Upper lobe of left lung (tissue), 6 donors: ENCODE data around the gene RAB33B. TPM values are rescaled to one million over a fixed set of nuclear protein-coding genes. Genes with fewer than 3 reads are reported as not detected.
"Not testable (repeated sequence)": the region's sequence is repeated elsewhere in the genome, so short reads cannot be mapped to it uniquely, and the experiment has no call there.

Experiments
- ATAC-seq, 2 donors: fragments of 200-7000 bp; cut with Tn5 transposase; one replicate each; pipeline ENCODE4 v1.9.1; 2022; ENCODE audit warnings: mild to moderate bottlenecking in 2 of 2, moderate library complexity in 2 of 2; ENCODE audit not compliant: low FRiP score in 2 of 2
- DNase-seq, 2 donors: peaks; one replicate each; pipeline ENCODE4 v3.0.0-alpha.2; 2019 to 2020
- H3K27ac ChIP-seq, 4 donors: fragments of 200-600 bp; sonication (generic); one replicate each; pipeline ENCODE4 v1.5.1; 2016 to 2019
- H3K27me3 ChIP-seq, 4 donors: fragments of 200-600 bp; sonication (generic); one replicate each; pipeline ENCODE4 v1.5.1; 2017 to 2019
- H3K36me3 ChIP-seq, 4 donors: fragments of 200-600 bp; sonication (generic); one replicate each; pipeline ENCODE4 v1.5.1; 2016 to 2019
- H3K4me1 ChIP-seq, 4 donors: fragments of 200-600 bp; sonication (generic); one replicate each; pipeline ENCODE4 v1.5.1; 2018 to 2019
- H3K4me3 ChIP-seq, 4 donors: fragments of 200-600 bp; sonication (generic); one replicate each; pipeline ENCODE4 v1.5.1; 2017 to 2019; ENCODE audit warnings: mild to moderate bottlenecking in 2 of 4, moderate library complexity in 1 of 4
- H3K9me3 ChIP-seq, 4 donors: fragments of 200-600 bp; sonication (generic); one replicate each; pipeline ENCODE4 v1.5.1; 2018 to 2019
- CTCF ChIP-seq, 6 experiments: fragments of 450-650 bp in 4 of 6; fragments of 200-600 bp in 2 of 6; sonication (generic) in 2 of 6; IDR thresholded peaks; one replicate each; pipeline ENCODE4 v1.5.1; 2016 to 2019; ENCODE audit warnings: antibody characterized with exemption in 6 of 6
- EP300 ChIP-seq, 4 donors: sonication (generic); formaldehyde crosslinking; IDR thresholded peaks; one replicate each; pipeline ENCODE4 v1.5.1; 2017; ENCODE audit warnings: antibody characterized with exemption in 4 of 4, control low read depth in 2 of 4
- POLR2A ChIP-seq, 4 donors: fragments of 450-650 bp; IDR thresholded peaks; one replicate each; pipeline ENCODE4 v1.5.1; 2016 to 2017; ENCODE audit warnings: antibody characterized with exemption in 4 of 4, mild to moderate bottlenecking in 2 of 4
- POLR2AphosphoS5 ChIP-seq, 2 donors: sonication (generic); formaldehyde crosslinking; IDR thresholded peaks; one replicate each; pipeline ENCODE4 v1.5.1; 2017; ENCODE audit warnings: antibody characterized with exemption in 2 of 2
- WGBS, 2 donors: methylation state at CpG; one replicate each; pipeline ENCODE4 v1.1.5; 2017 to 2018; 5-methylcytosine and 5-hydroxymethylcytosine counted together
- total RNA-seq, 6 donors: library from RNA; depleted of rRNA in 4 of 6; stranded (reverse); fragments of >200 nt in 4 of 6; gene quantifications; one replicate each; pipeline versions ENCODE4 v1.1.0 to v1.2.1, GENCODE V29; 2016 to 2021
- donor health status: DM: no; HTN: no; CAD: no; lungs with moderate emphysema.
- donor health status: DM: no; HTN: yes; CAD: no; lungs with severe emphysema.

RAB33B gene
- total RNA-seq, 6 donors from 2014 or later = 8.3 to 19.1 (median 9.4) TPM

DNA sequence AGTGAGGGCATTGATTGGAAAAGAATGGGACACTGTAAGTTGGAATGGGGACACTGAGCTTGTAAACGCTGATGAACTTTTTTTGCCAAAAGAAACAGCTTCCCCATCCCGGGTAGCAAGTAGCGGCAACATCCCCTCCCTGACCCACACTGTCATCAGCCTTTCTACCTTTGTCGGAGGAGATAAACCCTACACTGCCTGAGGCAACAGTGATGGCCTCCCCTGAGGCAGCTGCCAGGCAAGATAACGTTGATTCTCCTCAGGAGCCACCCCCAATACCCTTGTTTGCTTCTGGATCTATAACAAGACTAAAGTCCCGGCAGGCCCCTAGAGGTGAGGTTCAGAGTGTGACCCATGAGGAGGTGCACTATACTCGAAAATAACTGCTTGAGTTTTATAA is 10.3 kb upstream of the RAB33B start:
- TF ChIP-seq POLR2A (IDR thresholded peaks at IDR 0.05) (no peak), POLR2AphosphoS5 (IDR thresholded peaks at IDR 0.05) (no peak), CTCF (IDR thresholded peaks at IDR 0.05) (no peak), EP300 (IDR thresholded peaks at IDR 0.05) (no peak)
- H3K4me1 ChIP-seq = no peaks in the 10 kb centered on the region
- DNase-seq (no peak), ATAC-seq (no peak)
- no peaks in the 10 kb centered on the region for H3K36me3 ChIP-seq
- peaks cover 0 to 5% (median 2%) of the 10 kb centered on the region in 4 donors for H3K9me3 ChIP-seq
- no peak overlapping the region for H3K4me3 ChIP-seq
- WGBS, 2 donors = 90 to 92% methylated on average over 7 of the region's 7 CpGs
- no peaks in the 10 kb centered on the region for H3K27me3 ChIP-seq
- no peak overlapping the region for H3K27ac ChIP-seq

GRCh38 chr4:139444881-139445280 is 9.0 kb upstream of the RAB33B start:
- H3K27me3 ChIP-seq, H3K9me3 ChIP-seq, H3K4me3 ChIP-seq, H3K4me1 ChIP-seq, ATAC-seq, DNase-seq, H3K27ac ChIP-seq, H3K36me3 ChIP-seq: not testable (repeated sequence)
- WGBS, 2 donors = 60 to 100% methylated on average over 3 of the region's 3 CpGs

GRCh38 chr4:139447078-139447477 is 6.8 kb upstream of the RAB33B start:
- not testable (repeated sequence) for ATAC-seq

GRCh38 chr4:139450586-139450985 is 3.3 kb upstream of the RAB33B start:
- no peak overlapping the region for H3K4me3 ChIP-seq
- no peak overlapping the region for H3K27ac ChIP-seq
- H3K36me3 ChIP-seq = no peaks in the 10 kb centered on the region
- H3K4me1 ChIP-seq = peaks cover 14 to 22% (median 21%) of the 10 kb centered on the region in 4 donors
- 86 to 88% methylated on average over 2 of the region's 2 CpGs for WGBS, 2 donors
- TF ChIP-seq CTCF (IDR thresholded peaks at IDR 0.05) = no peak
- no peak for TF ChIP-seq POLR2AphosphoS5 (IDR thresholded peaks at IDR 0.05)
- no peak for TF ChIP-seq EP300 (IDR thresholded peaks at IDR 0.05)
- no peak for TF ChIP-seq POLR2A (IDR thresholded peaks at IDR 0.05)
- no peak for ATAC-seq
- DNase-seq = no peak
- no peaks in the 10 kb centered on the region for H3K9me3 ChIP-seq
- H3K27me3 ChIP-seq = no peaks in the 10 kb centered on the region

More at GRCh38 chr4:139447078-139447477, 6.8 kb upstream of the RAB33B start:
- H3K27me3 ChIP-seq, H3K4me1 ChIP-seq, H3K4me3 ChIP-seq, H3K9me3 ChIP-seq, H3K27ac ChIP-seq, DNase-seq, H3K36me3 ChIP-seq: not testable (repeated sequence)
- WGBS, 2 donors = 89% methylated on average over 4 of the region's 4 CpGs

DNA sequence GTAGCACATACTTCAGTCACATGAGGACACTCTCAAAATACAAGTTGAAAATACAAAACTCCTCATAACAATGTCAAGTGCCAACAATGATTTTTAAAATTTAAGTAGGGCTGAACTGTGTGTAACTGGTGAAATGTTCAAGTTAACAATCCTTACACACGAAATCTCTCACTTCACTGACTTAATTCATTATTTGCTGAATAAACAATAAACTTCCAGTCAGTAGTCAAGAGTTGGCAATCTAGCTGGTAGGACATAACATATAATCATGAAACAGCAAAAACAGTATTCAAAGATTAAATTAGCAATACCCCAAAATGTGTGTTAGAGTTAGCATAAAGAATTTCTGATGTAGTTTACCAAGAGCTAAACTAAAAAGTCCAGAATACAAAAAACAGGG is 1.9 kb upstream of the RAB33B start:
- no peaks in the 10 kb centered on the region for H3K36me3 ChIP-seq
- no peaks in the 10 kb centered on the region for H3K9me3 ChIP-seq
- peaks cover 28 to 36% (median 35%) of the 10 kb centered on the region in 4 donors for H3K4me1 ChIP-seq
- DNase-seq (no peak), ATAC-seq (no peak)
- no peaks in the 10 kb centered on the region for H3K27me3 ChIP-seq
- peak overlapping the region in 2 of 4 donors; percentile 95 to 99 for H3K27ac ChIP-seq
- 71 to 77% methylated on average over 1 of the region's 1 CpG for WGBS, 2 donors
- H3K4me3 ChIP-seq = no peak overlapping the region
- TF ChIP-seq POLR2A (IDR thresholded peaks at IDR 0.05) = no peak

DNA sequence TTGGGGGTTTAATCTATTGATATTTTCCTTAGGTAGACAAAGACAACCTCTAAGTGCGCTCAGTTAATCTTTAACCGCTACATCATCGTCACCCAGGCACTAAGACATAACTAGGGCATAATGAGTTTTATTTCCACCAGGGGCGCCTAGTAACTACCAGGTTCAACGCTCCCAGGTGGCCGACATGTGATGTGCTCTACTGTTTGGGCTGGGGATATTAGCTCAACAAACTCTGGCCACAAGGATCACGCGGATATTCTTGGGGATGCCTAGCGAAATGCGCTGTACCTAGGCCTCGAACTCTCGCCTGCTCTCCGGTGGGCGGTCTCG is 915 bp upstream of the RAB33B start:
- H3K9me3 ChIP-seq = no peaks in the 10 kb centered on the region
- no peaks in the 10 kb centered on the region for H3K36me3 ChIP-seq
- no peaks in the 10 kb centered on the region for H3K27me3 ChIP-seq
- ATAC-seq (peak; percentile 29 to 57), DNase-seq (peak in 1 of 2 donors; percentile 67)
- TF ChIP-seq POLR2A (IDR thresholded peaks at IDR 0.05) = no peak
- peak in 4 of 6 experiments; percentile 24 to 61 (median 28) for TF ChIP-seq CTCF (IDR thresholded peaks at IDR 0.05)
- no peak for TF ChIP-seq POLR2AphosphoS5 (IDR thresholded peaks at IDR 0.05)
- H3K4me3 ChIP-seq = peak overlapping the region; percentile 79 to 96 (median 92)
- peaks cover 37 to 46% (median 42%) of the 10 kb centered on the region in 4 donors for H3K4me1 ChIP-seq
- WGBS, 2 donors = 3 to 8% methylated on average over 4 to 14 of the region's 15 CpGs
- peak overlapping the region; percentile 95 to 99 (median 97) for H3K27ac ChIP-seq
